Stimulated activated CD4-positive, alpha-beta T cell treated with anti-CD3 and anti-CD28 coated beads, TNF-alpha, amount 100 ng/mL, for 24 hours (primary cell): ENCODE data around the gene NCBP3.
A peak's percentile ranks its signal among the peaks of the same experiment; 100 is the strongest.

Experiments
- DNase-seq, 3 experiments: peaks; one replicate each; pipeline ENCODE4 v3.0.0-alpha.2; 2020; ENCODE audit warnings: low read depth in 3 of 3

The NCBP3 gene

DNA sequence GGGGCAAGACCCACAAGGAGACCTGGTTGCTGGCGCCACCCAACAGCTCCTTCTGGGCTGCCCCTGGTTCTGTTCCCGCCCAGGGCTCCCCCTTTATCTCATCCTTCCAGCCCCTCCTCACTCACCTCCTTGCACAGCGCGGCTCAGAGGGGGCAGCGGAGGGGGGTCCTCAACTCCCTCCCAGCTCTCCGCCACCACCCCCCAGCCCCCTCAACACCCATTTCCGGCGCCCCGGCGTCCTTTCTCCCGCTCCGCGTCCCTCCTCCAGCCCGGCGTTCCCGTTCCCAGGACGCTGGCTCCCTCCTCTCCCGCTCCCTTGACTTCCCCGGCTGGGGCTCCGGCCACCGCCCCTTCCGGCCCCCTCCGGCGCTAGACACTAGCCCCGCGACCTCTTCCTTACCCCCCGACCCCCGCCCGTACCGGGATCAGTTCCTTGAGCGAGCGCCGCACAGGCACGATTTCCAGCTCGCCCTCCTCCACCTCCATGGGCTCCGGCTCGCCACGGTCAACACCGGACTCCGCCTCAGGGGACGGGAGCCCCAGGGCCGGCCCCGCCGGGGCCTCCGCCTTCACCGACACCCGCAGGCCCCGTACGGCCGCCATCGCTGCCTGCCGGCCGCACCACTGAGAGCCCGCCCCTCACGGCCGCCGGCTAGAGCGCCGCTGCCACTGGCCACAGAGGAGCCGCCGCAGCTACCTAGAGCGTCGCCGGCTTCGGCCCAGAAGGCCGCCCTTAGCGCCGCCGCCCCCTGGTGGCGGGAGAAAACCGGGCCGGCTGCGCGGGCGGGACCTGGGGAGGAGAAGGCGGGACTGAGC, at the start of gene NCBP3:
Gene NCBP3, minus strand, starts transcription at position 626 of the 816 bp plus-strand sequence. Its CDS starts 23 bp downstream, at position 603.
- peak; percentile 81 to 88 (median 86) for DNase-seq

- DNase-seq = no peak
These were observed 49.3 kb upstream of the NCBP3 start for GRCh38 chr17:3895354-3895753.

GRCh38 chr17:3894911-3895343, 48.9 kb upstream of the NCBP3 start:
- no peak for DNase-seq

- no peak for DNase-seq
These were observed 48.1 kb upstream of the NCBP3 start for GRCh38 chr17:3894188-3894587.

GRCh38 chr17:3893720-3894116, 47.7 kb upstream of the NCBP3 start:
- no peak for DNase-seq

GRCh38 chr17:3893003-3893719, 47.1 kb upstream of the NCBP3 start, which contains the start of gene CAMKK1:
Gene CAMKK1, minus strand, starts transcription at chr17:3893053. Its CDS starts 7,366 bp downstream, at chr17:3885687.
- DNase-seq = peak; percentile 66 to 91 (median 83)

- peak; percentile 28 to 63 (median 34) for DNase-seq
These were observed 46.3 kb upstream of the NCBP3 start for GRCh38 chr17:3892095-3892998.

DNA sequence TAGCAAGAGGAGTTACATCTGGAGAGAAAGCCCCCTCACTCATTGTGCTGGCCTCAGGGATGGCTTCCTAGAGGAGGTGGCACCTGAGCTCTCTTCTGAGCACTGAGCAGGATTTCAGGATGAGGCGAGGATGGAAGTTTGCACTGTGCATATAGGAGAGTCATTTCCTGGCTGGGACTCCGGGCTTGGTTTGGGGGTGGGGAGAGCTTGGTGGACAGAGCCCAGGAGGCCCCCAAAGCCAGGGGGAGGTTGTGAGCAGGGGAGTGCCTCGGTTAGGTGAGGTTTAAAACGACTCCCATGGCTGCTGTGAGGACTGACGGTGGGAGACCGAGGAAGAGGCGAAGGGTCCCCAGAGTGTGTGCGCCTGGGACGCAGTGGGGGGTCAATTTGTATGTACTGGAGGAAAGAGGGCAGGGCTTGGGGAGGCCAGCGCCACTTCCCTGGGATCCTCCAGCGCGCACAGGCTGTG, 45.6 kb upstream of the NCBP3 start:
- no peak for DNase-seq

DNA sequence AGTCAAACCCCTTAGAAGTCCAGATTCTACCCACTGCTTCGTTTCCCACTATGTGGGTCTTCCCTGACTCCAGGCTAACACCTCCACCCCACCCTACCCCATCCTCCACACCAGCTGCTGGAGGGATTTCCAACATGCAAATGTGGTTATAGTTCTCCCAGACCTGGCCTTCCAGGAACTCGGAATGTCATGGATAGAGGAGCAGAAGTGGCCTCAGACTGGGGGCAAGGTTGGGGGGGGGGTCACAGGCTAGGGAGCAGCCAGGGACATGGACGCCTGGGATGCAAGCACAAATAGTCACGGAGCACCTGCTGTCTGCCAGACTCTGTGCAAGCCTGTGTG, 44.8 kb upstream of the NCBP3 start:
- no peak for DNase-seq

DNA sequence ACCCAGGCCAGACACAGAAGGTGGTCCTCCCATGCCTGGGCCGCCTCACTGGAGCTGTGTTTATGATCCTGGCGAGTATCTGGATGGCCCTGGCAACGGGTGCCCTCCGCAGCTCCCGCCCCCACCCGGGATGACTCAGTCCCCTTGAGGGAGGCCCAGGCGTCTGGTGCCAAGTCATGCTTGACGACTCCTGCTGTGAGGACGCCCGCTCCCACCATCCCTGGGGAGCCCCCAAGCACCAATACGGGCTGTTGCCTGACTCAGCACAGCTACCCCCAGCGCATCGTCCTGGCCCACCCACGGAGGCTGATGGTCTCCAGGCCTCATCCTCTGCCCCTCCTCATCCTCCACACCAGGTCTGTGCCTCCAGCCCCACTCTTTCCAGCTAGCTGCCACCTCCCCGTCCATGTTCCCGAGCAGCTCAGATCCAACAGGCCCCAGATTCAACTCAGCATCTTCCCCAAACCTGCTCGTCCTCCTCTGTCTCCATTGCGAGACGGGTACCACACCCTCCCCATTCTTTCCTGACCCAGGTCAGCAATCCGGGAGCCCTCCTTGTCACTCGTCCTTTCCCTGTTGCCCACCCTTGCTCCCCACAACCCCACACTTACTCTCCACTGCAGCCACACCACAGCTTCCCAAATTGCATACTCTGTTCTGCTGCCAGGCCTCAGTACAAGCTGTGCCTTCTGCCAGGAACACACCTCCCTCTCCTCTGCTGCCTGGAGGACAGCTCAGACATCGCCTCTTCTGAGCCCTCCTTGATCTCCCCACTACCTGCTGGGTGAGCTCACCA, 44.2 kb upstream of the NCBP3 start:
- peak in 1 of 3 experiments; percentile 23 for DNase-seq

- DNase-seq = no peak
These were observed 43.4 kb upstream of the NCBP3 start for GRCh38 chr17:3889325-3890012.

DNA sequence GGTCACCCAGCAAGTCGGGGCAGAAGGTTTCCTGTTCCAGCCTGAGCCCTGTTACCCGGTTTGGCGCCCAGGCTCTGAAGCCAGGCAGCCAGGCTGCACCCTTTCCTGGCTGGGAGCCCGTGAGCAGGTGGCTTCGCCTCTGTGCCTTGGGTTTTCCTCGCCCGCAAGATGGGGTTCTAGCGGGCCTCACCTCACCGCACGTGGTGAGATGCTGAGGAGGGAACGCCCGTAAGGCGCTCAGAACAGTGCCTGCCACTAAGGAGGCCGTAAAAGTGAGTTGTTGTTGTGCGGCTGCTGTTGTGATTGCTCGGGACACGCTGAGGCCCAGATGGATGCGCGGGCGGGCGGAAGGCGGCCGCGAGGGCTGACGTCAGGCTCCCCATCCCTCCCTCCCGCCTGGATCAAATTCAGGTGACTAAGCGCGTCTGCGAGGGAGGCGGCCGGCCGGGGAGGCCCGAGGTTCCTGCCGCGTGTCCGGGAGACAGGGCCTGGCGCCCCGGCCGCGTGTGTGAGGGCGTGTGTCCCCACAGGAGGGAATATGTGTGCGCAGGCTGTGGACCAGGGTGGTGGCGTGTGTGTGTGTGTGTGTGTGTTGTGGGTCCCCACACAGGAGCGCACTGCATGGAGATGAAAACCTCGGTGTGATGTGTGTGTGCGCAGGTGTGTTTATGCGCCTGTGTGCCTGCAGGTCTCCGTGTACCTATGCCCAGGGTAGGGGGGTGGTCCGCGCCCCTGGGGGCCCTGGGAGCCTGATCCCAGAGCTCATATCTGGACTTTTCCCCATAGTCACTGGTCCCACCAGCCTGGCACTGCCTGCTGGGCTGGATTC, 42.5 kb upstream of the NCBP3 start:
- no peak for DNase-seq

GRCh38 chr17:3887804-3888203, 41.8 kb upstream of the NCBP3 start:
- DNase-seq = no peak

DNA sequence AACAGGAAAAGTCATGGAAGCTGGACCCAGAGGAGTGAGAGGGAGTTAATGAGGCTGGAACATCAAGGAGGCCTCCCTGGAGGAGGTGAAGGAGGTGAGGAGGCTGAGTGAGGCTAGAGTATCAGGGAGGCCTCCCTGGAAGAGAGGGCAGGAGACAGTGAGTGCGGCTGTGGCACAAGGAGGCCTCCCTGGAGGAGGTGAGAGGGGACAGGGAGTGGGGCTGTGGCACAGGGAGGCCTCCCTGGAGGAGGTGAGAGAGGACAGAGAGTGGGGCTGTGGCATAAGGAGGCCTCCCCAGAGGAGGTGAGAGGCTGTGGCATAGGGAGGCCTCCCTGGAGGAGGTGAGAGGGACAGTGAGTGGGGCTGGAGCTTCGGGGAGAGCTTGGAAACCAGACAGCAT, 41.3 kb upstream of the NCBP3 start:
- no peak for DNase-seq

DNA sequence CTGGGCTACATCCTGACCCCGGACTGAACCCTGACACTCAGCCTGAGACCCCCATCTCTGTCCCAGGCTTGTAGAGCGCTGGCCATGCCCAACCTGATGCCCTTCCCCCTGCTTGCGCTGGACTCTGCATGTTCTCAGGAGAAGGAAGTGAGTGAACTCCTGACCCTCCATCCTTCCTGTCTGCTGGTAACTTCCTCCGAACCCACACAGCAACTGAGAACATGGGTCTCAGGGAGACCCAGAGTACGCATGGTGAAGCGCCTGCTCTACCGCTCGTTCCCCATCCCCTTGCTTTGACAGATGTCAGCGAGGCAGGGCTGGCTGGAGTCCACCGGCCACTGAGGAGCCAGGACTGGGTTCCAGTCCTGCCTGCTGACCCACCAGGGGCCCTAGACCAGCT, 40.7 kb upstream of the NCBP3 start:
- no peak for DNase-seq

DNA sequence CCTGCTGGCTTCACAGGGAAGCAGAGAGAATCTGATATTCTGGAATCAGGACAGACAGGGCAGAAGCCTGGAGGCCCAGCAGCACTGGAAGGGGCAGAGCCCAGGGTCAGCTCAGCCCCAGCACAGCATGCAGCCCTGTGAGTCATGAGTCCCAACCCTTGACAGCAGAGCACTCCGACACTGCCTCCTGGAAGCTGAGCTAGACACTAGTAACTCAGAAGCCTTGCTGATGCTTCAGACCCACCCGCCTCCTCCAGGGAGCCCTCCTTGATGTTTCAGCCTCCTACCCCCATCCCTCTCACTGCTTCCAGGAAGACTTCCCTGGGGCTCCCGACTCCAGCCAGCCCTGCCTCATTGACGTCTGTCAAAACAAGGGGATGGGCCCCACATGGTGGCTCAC, 39.9 kb upstream of the NCBP3 start:
- DNase-seq = no peak

GRCh38 chr17:3885271-3885670, 39.2 kb upstream of the NCBP3 start:
- DNase-seq = no peak

- no peak for DNase-seq
These were observed 38.1 kb upstream of the NCBP3 start for GRCh38 chr17:3884188-3884587.

DNA sequence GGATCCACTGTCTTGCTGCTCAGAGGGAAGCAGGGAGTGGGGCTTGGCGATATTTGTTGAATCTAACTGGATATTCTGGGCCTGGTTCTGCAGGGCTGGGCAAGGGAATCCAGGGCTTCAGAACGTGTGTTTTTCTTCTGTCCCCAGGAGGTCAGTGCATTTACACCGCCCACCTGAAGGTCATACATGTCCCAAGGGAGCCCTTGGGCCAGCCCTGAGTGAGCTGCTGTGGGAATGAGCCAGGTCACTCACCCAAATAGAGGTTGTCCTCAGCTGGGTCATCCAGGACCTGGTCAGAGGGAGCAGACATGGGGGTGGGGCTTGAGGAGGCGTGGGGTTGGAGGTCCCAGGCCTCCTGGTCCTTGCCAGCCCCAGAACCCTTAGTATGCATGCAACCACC, 36.2 kb upstream of the NCBP3 start:
- no peak for DNase-seq

GRCh38 chr17:3880983-3881382, 34.9 kb upstream of the NCBP3 start:
- no peak for DNase-seq
